ENCODE results near the gene SORCS2.

SORCS2 gene

DNA sequence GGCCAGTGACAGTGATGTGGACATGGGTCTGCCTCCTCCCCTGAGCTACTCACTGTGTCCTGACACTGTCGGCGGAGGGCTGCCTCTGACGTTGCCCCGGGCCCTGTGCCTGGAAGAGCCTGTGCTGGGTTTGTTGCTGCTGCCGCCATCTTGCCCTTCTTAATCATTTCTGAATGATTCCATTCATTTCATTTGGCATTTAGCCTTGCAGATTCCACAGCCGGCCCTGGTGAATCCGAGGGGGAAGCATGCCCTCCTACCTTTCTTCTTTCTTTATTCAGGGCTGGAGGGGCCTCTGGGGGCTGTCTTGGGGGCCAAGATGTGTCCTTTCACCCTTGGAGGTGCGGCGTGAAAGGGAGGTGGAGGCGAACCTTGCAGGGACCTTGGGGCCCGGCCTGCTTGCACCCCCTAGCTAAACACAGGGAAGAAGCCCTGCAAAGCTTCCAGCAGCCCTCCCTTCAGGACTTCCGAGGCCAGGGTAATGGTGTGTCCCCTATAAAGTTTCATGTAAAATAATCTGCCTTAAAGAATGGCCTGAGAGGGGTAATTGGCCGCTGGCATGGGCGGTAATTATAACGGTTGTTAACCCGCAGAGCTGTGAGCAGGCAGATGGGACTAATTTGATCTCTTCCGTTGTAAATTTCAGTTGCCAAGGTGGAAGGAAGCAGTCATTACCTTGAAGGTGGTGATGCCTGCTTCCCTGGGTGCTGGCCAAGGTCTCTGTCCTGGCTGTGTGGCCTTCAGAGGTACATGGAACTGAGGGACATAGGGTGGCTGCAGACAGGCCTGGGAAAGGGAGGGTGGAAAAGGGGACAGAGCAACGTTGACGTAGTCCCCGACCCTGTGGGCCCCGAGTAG lies 150.1 kb downstream of the SORCS2 start:
- DNase-seq: no peak

DNA sequence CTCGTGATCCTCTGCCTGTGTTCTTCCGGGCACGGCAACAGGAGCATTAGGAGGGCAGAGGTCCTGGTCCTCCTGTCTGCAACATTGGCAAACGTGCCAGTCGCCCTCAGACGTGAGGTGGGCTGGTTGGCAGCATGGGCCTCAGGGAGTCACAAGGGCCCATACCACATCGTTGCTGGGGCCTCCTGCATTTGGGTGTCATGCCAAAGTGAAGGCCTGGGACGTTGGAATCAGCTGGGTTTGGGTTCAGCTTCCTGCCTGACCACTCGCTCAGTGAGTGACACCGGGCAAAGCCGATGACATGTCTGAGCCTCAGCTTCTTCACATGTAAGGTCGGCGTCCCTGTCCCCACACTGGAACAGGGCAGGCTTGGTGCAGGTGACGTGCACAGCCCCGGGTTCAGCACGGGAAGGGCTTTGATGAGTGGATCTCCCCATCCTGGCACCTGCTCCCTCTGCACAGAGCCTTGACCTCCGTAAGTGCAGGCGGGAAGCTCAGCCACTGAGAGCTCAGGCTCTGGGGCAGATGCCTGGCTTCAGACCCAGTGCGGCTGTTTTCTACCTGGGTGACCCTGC lies 150.8 kb downstream of the SORCS2 start:
- no peak for DNase-seq

DNA sequence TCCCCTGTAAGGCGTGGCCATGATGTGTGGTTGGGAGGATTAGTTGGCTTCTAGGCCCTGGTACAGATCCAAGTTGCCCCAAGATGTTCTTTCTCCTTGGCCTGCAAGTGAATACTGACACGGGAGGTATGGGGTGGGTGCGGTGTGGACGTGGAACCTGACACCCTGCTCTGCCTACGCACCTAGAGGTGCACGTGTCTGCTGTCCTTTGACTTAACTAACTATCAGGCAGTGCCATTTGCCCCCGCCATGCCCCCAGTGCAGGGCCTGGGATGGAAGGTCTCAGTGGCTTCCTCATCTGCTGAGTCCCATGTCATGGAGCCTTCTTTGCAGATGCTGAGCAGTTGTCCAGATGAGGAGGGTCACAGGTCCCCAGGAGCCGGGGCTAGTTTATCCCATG lies 151.6 kb downstream of the SORCS2 start:
- DNase-seq: no peak

DNA sequence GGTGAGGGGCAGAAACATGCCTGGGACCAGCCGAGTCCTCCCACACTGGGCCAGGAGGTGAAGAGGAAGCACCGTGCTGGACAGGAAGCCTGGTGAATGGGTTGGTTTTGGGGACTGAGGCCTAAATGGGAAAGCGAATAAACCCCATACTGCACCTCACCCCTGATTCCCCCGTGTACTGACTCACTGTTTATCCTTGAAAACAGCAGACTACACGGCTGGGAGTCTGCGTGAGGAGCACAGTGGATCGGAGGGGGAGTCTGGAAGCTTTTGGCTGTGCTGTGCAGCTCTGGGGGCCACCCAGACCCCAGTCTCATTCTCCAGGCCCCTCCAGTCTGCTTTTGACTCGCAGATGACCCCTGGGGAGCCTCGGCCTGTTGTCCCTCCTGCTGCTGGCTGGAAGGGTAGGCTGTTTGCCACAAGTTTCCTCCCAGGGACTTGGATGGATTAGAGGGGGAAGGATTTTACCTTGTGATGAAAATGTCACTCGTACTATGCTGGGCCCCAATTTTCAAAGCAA lies 152.4 kb downstream of the SORCS2 start:
- no peak for DNase-seq

DNA sequence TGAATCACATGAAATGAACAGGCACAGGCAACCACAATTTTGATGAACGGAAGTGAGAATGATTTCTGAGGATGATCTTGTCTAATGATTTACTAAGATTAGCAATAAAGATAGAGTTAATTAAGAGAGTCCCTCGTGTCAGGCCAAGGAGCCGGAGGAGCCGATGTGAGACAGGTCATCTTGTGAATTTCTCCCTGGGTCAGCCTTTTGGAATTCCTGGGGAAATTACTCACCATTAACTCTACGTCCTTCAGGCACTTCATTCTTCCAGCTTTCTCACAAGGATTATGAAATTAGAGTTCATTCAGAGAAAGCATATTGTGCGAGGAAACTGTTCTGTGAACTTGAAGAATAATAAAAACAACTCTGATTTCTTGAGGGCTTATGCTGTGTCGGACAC lies 155.6 kb downstream of the SORCS2 start:
- DNase-seq: no peak

DNA sequence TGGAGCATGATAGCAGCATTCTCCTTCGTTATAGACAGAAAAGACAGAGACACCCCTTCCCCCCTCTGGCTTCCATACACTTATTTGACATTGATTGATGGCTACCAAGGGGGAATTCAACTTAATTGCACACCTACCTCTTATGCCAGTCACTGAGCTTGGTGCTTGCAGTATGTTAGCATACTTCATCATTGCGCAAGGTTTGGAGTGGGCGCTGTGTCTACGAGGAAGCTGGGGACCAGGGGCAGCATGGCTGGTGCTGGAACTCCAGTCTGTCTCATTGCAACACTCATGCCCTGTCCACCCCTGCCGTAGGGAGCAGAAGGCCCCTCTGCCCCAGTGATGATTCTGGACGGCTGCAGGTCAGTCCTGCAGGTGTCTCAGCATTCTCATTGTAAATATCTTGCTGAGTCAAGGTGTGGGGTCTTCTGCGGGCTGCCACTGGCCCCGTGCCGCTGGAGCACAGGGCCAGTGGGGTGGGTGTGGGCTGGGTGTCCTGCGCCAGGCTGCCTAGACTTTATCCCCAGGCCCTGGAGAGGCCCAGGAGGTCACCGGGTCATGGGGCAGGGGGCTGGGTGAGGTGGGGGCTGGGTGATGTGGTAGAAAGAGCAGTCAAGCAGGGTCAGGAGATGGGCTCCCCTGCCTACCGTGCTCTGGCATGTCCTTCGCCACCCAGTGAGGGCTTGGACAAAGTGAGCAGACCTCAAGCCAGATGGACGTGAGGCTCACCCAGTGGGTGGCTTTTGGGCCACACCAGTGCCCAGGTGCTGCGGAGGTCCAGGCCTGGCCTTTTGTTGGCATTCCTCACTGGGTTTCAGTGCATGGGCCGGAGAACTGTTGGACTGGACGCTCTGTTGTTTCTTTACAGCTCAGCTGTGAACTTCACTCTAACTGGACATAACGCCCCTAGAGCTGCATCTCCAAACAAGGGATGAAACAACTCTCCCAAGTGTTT lies 156.9 kb downstream of the SORCS2 start:
- no peak for DNase-seq

DNA sequence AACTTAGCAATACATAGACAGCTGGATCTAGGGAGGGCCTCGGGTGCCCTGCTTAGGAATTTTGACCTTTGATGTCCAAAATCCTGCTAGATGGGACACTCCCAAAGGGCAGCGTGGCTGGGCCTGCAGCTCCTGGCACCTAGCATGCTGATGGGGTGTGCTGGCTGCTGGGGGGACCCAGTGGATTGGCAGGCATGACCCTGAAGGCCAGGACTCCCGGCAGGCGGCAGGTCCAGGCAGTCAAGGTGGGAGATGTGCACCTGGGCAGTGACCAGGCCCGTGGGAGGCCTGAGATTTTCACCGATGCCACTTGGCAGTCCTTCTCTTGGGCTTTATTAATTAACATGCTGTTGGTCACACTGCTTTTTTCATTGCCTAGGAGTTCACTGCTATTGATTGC lies 158.1 kb downstream of the SORCS2 start:
- no peak for DNase-seq

DNA sequence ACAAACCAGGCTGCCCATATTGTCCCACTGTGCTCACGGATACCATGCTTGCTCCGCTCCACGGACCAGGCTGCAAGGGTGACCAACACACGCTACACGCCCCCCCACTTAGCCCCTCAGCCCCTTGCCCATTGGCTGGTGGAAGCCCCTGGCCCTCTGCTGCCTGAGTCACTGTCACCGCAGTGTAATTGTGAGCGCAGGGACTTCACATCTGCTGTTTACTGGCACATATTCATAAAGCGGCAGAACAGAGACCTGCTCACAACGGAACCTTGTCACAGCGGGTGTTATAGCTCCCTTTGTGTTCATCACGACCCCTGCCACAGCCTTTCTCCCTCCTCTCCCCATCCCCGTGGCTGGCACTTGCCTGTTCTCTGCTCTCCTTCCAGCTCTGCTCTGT lies 158.7 kb downstream of the SORCS2 start:
- DNase-seq: no peak

DNA sequence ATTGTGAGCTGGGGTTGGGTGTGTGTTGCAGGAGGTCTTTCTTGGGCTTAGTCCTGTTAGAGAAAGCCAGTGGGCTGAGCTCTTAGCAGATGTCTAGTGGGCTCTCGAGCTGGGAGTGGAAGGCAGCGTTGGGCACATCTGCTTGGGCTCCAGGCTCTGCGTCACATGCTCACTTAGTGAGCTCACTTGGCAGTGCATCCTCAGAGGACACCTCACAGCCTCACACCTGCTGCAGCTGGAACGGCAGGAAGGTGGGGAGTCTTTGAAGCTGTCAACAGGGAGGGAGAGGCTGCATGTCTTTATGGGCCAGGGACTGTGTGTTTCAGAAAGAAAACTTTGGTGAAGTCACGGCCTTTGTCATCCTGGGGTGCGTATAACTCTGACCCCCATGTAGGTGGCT lies 160.1 kb downstream of the SORCS2 start:
- peak; percentile 73 for DNase-seq

DNA sequence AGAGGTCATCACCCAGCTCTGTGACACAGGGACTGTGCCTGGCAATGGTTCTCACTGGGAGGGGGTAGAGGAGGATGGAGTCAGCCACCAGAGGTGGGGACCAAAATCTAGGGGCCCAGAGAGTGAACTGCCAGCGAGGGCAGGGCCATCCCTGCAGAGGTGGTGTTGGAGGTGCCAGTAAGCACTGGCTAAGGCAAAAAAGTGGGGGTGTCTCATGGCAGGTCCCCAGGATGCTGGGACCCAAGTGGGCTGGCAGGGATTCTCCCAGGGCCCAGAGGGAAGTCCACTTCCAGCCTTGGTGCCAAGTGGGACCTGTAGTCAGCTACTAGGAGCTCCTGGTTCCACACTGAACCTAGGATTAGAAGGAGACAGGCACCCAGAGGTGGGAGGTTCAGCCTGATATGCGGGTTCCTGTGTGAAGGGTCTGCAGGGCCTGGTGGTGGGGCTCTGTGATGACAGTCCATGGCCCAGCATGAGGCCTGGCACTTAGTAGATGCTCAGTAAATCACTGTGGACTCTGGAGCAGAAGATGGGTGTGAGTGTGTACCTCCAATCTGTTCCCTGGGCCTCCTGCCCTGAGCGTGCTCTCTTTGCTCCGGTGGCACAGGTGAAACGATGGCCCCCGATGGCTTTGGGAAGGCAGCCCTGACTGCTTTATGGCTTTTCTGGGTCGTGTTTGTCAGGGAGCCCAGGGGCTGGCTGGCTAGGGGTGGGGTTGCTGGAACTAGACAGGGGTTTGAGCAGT lies 160.9 kb downstream of the SORCS2 start:
- DNase-seq: no peak

DNA sequence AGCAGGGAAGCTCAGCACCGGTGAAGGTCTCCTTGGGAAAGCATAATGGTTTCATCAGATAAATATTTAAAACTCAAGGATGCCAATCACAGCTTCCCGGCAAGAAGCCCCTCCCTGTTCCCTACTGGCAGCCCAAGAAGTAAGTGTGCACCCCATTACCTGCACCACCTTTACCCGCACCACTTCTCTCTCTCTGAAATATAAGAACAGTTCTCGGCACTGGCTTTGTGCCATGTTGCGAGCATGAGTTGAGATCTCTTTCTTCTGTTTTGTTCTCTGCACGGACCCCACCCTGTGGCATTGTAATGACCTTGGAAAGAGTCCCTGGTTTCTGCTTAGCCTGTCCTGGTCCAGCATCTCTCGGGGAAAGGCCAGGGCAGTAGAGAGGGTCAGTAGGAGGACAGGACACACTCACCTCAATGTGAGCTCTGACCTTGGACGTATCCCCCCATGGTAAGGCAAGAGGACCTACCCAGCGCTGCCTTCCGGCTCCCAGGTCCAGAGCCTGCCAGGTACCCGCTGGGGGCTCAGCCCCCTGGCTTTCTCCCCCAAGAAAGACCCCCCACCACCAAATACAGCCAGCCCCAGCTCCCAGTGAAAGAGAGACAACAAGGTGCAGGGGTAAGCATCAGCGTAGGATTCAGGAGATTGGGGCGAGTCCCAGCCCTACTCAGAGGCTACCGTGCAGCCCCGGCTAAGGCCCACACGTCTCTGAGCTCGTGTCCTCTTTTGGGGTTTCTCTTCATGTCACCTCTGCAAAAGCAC lies 161.7 kb downstream of the SORCS2 start:
- DNase-seq: no peak

DNA sequence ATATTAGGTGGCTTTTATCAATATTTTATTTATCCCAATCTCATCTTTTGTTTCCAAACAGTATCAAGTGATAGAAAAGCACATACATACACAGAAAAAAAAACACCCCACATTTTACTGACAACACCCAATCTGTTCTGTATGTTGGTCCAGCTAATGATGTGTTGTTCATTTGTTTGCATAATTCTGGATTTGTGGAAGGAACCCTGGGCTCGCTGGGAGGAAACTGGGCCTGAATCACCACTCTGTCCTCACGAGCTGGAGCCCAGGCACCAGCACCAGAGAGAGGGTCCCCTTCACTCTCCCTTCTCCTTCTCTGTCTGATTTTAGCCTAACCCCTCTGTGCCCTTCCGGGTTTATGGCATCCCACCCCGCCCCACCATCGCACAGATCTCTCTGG lies 162.6 kb downstream of the SORCS2 start:
- no peak for DNase-seq

DNA sequence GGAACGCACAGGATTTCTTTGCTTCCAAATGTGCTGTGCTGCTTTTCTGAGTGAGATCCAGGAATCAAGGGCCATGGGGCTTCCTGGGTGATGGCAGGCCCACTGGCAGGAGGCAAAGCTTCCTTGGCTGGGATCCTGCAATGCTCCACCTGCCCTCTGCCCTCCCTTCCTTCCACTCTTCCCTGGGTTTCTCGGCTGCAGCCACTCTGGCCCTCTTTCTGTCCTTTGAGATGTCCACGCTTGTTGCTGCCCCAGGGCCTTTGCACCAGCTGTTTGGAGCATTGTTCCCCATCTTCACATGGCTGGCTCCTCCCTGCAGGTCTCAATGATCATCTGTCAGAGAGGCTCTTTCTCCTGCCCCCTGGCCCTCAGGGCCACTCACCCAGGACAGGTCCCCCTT lies 163.5 kb downstream of the SORCS2 start:
- no peak for DNase-seq

DNA sequence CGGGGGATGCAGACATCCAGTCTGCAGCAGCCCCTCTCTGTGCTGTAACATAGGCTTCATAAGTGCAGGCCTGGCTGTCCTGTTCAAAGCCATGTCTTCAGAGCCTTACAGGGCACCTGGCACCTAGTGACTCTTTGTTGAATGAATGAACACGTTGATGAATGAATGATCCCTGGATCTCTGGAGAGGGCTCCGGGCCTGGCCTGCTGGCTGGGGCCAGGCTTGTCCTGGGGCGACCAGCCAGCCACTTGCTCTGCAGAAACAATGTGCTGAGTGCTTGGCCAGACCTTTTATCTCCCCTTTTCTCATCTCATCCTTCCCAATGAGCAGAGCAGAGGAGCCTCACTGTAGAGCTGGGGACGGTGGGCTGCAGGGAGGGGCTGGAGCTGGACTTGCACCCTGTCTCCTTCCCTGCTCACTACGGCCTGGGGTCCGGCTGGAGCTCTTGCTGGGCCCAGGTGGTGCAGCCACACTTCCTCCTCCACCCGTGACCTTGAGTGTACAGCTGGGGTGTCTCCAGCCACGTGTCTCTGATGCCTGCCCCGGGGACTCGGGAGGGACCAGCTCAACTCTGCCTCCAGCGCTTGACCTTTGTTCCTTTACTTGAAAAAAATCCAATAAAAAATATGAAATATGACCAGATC lies 164.5 kb downstream of the SORCS2 start:
- DNase-seq: no peak

DNA sequence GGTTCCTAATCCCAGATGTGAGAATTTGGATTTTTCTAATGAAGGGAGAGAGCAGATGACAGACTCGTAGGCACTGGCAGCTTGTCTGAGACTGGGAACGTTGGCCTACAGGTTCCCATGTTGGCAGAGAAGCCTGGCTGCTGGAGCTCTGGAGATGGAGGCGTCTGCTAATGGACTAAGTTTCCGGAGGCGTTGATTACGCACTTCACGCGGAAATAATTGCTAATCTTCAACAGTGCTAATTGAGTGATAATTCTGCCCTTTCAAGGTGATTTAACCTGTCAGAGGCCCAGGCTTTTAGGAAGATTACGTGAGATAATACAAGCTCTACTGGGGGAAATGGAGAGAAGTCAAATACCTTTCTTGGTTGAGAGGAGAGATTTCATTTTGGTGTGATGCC lies 165.0 kb downstream of the SORCS2 start:
- no peak for DNase-seq

DNA sequence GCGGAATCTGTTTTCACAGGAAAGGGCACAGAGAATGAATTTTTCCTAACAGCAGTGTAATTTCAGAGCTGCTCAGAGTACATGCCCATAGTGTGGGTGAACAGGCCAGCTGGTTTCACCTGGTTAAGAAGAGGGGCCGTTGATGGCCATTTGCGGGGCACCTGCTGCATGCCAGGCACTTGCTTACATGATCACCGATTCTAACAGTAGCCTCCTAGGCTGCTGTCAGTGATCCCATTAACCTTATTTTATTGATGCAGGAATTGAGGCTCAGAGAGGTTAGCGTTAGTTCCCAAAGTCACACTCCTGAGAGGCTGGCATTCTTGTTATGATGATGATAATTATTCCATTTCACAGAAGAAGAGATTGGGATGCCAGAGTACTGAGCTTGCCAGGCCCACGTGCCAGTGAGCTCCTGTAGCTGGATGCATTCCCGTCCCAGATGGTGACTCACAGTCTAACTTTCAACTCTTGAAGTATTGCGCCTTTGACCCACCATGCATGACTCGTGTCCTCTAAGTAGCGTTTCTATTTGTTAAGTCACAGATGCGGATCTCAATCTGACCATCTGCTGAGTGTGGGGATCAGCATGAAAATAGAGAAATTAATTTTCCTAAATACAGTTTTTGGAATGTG lies 165.9 kb downstream of the SORCS2 start:
- DNase-seq: no peak

DNA sequence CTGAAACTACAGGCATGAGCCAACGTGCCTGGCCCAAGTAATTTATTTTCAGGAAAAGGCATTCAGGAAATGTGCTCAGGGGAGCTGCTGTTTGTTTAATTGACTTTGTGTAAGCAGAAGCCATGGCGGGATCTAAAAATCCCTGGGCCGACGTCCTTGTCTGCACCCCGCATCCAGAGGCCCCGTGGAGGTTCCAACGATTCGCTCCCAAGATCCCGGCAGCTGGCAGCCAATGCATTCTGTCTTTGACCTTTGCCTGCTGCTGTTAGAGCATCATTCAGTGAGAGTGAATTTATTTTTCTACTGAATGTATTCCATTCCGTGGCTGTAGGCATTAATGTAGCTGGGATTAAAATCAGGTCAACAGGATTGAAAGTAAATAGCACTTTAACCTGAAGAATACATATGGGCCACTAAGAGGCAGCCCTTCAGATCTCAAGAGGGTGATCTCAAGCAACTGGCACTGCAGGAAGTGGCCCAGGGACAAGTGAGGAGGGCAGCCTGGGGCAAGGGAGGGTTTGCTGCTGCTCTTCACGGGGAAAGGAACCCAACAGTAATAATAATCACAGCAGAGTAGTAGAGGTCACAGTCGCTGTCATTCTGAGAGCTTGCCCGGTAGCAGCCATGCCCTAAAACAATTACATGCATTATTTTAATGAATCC lies 167.2 kb downstream of the SORCS2 start:
- peak; percentile 86 for DNase-seq

DNA sequence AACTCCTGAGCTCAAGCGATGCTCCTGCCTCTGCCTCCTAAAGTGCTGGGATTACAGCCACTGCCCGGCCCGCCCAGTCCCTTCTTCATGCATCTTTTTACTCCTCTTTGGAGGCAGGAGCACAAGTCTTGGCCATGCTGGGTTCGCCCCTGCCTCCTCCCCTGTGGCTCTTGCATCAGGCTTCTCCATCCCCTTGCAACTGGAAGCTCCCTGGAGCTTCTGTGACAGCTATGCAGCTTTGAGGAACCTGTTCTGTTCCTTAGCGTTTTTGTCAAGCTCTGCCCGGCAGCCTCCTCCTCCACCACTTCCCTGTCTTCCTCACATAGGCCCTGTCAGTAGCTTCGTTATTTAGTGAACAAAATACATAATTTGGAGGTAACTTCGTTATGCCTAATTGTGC lies 168.5 kb downstream of the SORCS2 start:
- DNase-seq: no peak

DNA sequence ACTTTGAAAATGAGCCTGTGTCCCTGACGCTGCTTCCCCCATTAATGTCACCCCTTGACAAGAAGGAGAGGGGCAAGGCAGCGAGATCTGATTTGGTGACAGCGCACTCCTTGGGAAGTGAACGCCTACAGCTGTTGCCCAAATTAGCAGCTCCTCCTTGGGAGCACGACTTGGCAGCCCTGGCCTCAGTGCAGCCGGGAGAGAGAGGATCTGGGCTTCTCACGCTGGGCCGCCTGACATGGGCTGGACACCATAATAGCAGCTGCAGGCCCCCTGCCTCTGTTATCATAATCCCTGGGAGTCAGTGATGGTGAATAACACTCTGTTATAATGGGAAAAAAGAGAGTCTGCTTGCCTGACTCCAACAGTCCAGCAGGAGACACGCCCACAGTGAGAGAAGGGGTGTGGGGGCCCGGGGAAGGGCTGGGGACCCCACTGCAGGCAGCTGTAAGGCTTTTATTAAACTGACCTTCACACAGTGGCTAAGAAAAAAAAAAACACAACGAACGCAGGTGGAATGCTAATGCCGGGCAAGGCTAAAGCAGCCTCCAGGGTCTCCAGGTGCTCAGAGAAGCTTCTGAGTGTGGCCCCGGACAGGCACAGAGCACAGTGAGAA lies 169.1 kb downstream of the SORCS2 start:
- no peak for DNase-seq

DNA sequence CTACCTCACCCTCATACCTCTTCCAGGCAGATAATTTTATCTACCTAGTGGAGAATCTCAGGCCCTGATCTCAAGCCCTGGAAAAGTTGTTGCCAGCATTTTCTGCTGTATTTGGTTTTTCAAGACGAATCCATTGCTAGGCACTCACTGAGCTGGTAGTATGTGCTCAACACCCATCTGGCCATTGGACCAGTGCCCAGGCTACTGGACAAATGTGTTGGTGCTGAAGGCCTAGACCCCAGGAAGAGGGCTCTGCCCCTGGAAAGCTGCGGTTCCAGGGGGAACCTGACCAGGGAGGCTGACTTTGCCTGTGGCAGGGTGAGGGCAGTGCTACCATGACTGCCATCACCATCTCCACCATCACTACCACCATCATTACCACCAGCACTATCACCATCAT lies 170.0 kb downstream of the SORCS2 start:
- no peak for DNase-seq
